GM23338 (cell line): ENCODE data around the gene NECTIN3. TPM values are rescaled to one million over a fixed set of nuclear protein-coding genes. Genes with fewer than 3 reads are reported as not detected.

Experiments used
- ATAC-seq: fragments of 200-7000 bp; cut with Tn5 transposase; 3 replicates; pipeline ENCODE4 v1.9.1; 2020
- DNase-seq: peaks from one replicate; pipeline ENCODE4 v3.0.0-alpha.2; 2015; ENCODE audit warnings: low spot score
- H2AFZ ChIP-seq: fragments of 200-600 bp; sonication (generic); 2 replicates; pipeline ENCODE4 v1.8.0; 2016; ENCODE audit warnings: antibody characterized with exemption, mild to moderate bottlenecking, moderate library complexity
- H3F3A ChIP-seq: fragments of 200-600 bp; sonication (generic); replicated peaks from 2 replicates; pipeline ENCODE4 v1.8.0; 2017; ENCODE audit warnings: antibody characterized with exemption, mixed run types, low read depth
- H3K27ac ChIP-seq: fragments of 200-600 bp; sonication (generic); 2 replicates; pipeline ENCODE4 v1.6.1; 2016; ENCODE audit warnings: low read depth
- H3K27me3 ChIP-seq: fragments of 200-600 bp; sonication (generic); 2 replicates; pipeline ENCODE4 v1.8.0; 2016; ENCODE audit warnings: mild to moderate bottlenecking, mixed run types, moderate library complexity; ENCODE audit not compliant: insufficient read depth
- H3K36me3 ChIP-seq: fragments of 200-600 bp; sonication (generic); 2 replicates; pipeline ENCODE4 v1.8.0; 2016; ENCODE audit warnings: mild to moderate bottlenecking; ENCODE audit not compliant: insufficient read depth
- H3K4me1 ChIP-seq: fragments of 200-600 bp; sonication (generic); 2 replicates; pipeline ENCODE4 v1.8.0; 2016; ENCODE audit warnings: mild to moderate bottlenecking, moderate library complexity; ENCODE audit not compliant: insufficient read depth
- H3K4me2 ChIP-seq: fragments of 200-600 bp; sonication (generic); 2 replicates; pipeline ENCODE4 v1.7.1; 2017; ENCODE audit warnings: mixed run types
- H3K4me3 ChIP-seq: fragments of 200-600 bp; sonication (generic); 2 replicates; pipeline ENCODE4 v1.6.1; 2016; ENCODE audit warnings: mixed run types
- H3K79me2 ChIP-seq: fragments of 200-600 bp; sonication (generic); replicated peaks from 2 replicates; pipeline ENCODE4 v1.8.0; 2017; ENCODE audit warnings: mild to moderate bottlenecking; ENCODE audit not compliant: insufficient read depth
- H3K9me2 ChIP-seq: fragments of 200-600 bp; sonication (generic); 2 replicates; pipeline ENCODE4 v1.8.0; 2017; ENCODE audit not compliant: insufficient read depth
- H4K20me1 ChIP-seq: fragments of 200-600 bp; sonication (generic); replicated peaks from 2 replicates; pipeline ENCODE4 v1.8.0; 2017; ENCODE audit warnings: mild to moderate bottlenecking; ENCODE audit not compliant: insufficient read depth
- H3K27ac Mint-ChIP-seq: 2 replicates; pipeline ENCODE4 v1.8.0; 2020; ENCODE audit warnings: inconsistent platforms, mild to moderate bottlenecking, moderate library complexity, mixed read lengths
- H3K27me3 Mint-ChIP-seq: 3 replicates; pipeline ENCODE4 v1.8.0; 2022; ENCODE audit warnings: low read depth, mild to moderate bottlenecking, moderate library complexity, mixed read lengths, inconsistent platforms; ENCODE audit not compliant: insufficient read depth, poor library complexity
- H3K36me3 Mint-ChIP-seq: 3 replicates; pipeline ENCODE4 v1.8.0; 2021; ENCODE audit warnings: low read depth, mild to moderate bottlenecking, inconsistent platforms, moderate library complexity, mixed read lengths
- H3K4me1 Mint-ChIP-seq: 3 replicates; pipeline ENCODE4 v1.8.0; 2020; ENCODE audit warnings: mild to moderate bottlenecking, inconsistent platforms, mixed read lengths
- H3K4me3 Mint-ChIP-seq: 3 replicates; pipeline ENCODE4 v1.8.0; 2021; ENCODE audit warnings: moderate library complexity, mild to moderate bottlenecking, inconsistent platforms, mixed read lengths
- H3K9me3 Mint-ChIP-seq: 3 replicates; pipeline ENCODE4 v1.8.0; 2020; ENCODE audit warnings: moderate library complexity, mild to moderate bottlenecking, inconsistent platforms, mixed read lengths
- CREB1 ChIP-seq: fragments of 250-450 bp; sonication (Bioruptor Pico); IDR thresholded peaks from 2 replicates; pipeline ENCODE4 v1.5.0; 2020; ENCODE audit warnings: low read depth, mild to moderate bottlenecking, moderate library complexity
- ETS1 ChIP-seq: IDR thresholded peaks from 2 replicates; pipeline ENCODE4 v1.6.1; 2016; ENCODE audit warnings: antibody characterized with exemption
- EZH2 ChIP-seq: fragments of 200-600 bp; sonication (generic); IDR thresholded peaks from one replicate; pipeline ENCODE4 v1.8.0; 2017; ENCODE audit warnings: antibody characterized with exemption, mild to moderate bottlenecking, low read depth; ENCODE audit not compliant: unreplicated experiment
- EZH2phosphoT487 ChIP-seq: fragments of 200-600 bp; sonication (generic); IDR thresholded peaks from one replicate; pipeline ENCODE4 v1.8.1; 2018; ENCODE audit warnings: antibody characterized with exemption; ENCODE audit not compliant: unreplicated experiment
- JUNB ChIP-seq: IDR thresholded peaks from one replicate; pipeline ENCODE4 v1.6.1; 2016; ENCODE audit warnings: antibody characterized with exemption; ENCODE audit not compliant: unreplicated experiment
- NANOG ChIP-seq: IDR thresholded peaks from 2 replicates; pipeline ENCODE4 v1.6.1; 2016; ENCODE audit warnings: antibody characterized with exemption, borderline replicate concordance
- POLR2AphosphoS5 ChIP-seq: IDR thresholded peaks from 2 replicates; pipeline ENCODE4 v1.6.1; 2016; ENCODE audit warnings: antibody characterized with exemption, low read depth
- REST ChIP-seq: IDR thresholded peaks from one replicate; pipeline ENCODE4 v1.6.1; 2018; ENCODE audit warnings: antibody characterized with exemption; ENCODE audit not compliant: unreplicated experiment
- STAT1 ChIP-seq: IDR thresholded peaks from one replicate; pipeline ENCODE4 v1.6.1; 2016; ENCODE audit warnings: antibody characterized with exemption; ENCODE audit not compliant: unreplicated experiment
- ZNF114 ChIP-seq: fragments of 250-450 bp; sonication (Bioruptor Pico); IDR thresholded peaks from 2 replicates; pipeline ENCODE4 v1.5.0; 2020; ENCODE audit warnings: mild to moderate bottlenecking, moderate library complexity
- ZNF331 ChIP-seq: fragments of 250-450 bp; sonication (Bioruptor Pico); IDR thresholded peaks from 2 replicates; pipeline ENCODE4 v1.5.0; 2020; ENCODE audit warnings: low read depth, mild to moderate bottlenecking, moderate library complexity
- ZNF462 ChIP-seq: fragments of 250-450 bp; sonication (Bioruptor Pico); IDR thresholded peaks from 2 replicates; pipeline ENCODE4 v1.5.0; 2020; ENCODE audit warnings: mild to moderate bottlenecking, moderate library complexity
- polyA plus RNA-seq: library from polyadenylated mRNA; unstranded; fragments of >200 nt; fragmentation: Nextera tagmentation; extraction: Ambion mirVana; gene quantifications from 2 replicates; pipeline ENCODE4 v1.2.1, GENCODE V29; 2016
- total RNA-seq: library from RNA; depleted of rRNA; stranded (reverse); fragments of >200 nt; shearing (Covaris generic); gene quantifications from 2 replicates; pipeline ENCODE4 v1.2.3, GENCODE V29; 2014
- TF ChIP-seq, protein P1 (sequence below), 2 experiments: fragments of 200-600 bp in 1 of 2; sonication (generic) in 1 of 2; conservative IDR thresholded peaks; 2 replicates each; pipeline versions ENCODE4 v1.5.1 to v1.6.1; 2016 to 2017; ENCODE audit warnings: antibody characterized with exemption in 2 of 2, low read depth in 2 of 2, mild to moderate bottlenecking in 2 of 2, moderate library complexity in 1 of 2

Gene NECTIN3
- total and polyA plus RNA-seq, 2 experiments from 2014 or later, result 16.0 to 48.2 TPM

DNA sequence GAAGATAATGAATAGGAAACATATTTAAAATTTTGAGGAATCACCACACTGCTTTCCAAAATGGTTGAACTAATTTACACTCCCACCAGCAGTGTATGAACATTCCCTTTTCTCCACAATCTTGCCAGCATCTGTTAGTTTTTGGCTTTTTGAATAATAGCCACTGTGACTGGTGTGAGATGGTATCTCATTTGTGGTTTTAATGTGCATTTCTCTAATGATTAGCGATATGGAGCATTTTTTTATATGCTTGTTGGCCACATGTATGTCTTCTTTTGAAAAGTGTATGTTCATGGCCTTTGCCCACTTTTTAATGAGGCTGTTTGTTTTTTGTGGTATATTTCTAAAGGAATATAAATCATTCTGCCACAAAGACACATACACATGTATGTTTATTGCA, 166.3 kb downstream of the NECTIN3 start:
- no peaks in the 10 kb centered on the region for H3F3A ChIP-seq
- no peak overlapping the region for H3K4me3 ChIP-seq
- H3K27me3 ChIP-seq, result no peaks in the 10 kb centered on the region
- no peak overlapping the region for H3K27ac ChIP-seq
- no peaks in the 10 kb centered on the region for H3K36me3 ChIP-seq
- Mint-ChIP-seq H3K27me3 (no peaks in the 10 kb centered on the region), H3K4me3 (no peak overlapping the region), H3K36me3 (peaks cover 4% of the 10 kb centered on the region; the same call in 2 of the 3 replicates), H3K27ac (no peak overlapping the region), H3K9me3 (peaks cover 13% of the 10 kb centered on the region), H3K4me1 (no peaks in the 10 kb centered on the region)
- H4K20me1 ChIP-seq, result no peaks in the 10 kb centered on the region
- DNase-seq, result no peak
- no peak overlapping the region for H2AFZ ChIP-seq
- no peaks in the 10 kb centered on the region for H3K4me1 ChIP-seq
- ATAC-seq, result no peak
- no peaks in the 10 kb centered on the region for H3K79me2 ChIP-seq
- no peak overlapping the region for H3K4me2 ChIP-seq
- no peak for TF ChIP-seq EZH2
- no peak for TF ChIP-seq STAT1
- no peak for TF ChIP-seq REST
- no peak for TF ChIP-seq POLR2AphosphoS5
- no peak for TF ChIP-seq ZNF114 (CRISPR knock-in tag)
- TF ChIP-seq JUNB, result no peak
- no peak for TF ChIP-seq EZH2phosphoT487
- TF ChIP-seq ZNF462, result no peak
- TF ChIP-seq NANOG, result no peak
- no peak for TF ChIP-seq CREB1
- TF ChIP-seq, protein P1, sequence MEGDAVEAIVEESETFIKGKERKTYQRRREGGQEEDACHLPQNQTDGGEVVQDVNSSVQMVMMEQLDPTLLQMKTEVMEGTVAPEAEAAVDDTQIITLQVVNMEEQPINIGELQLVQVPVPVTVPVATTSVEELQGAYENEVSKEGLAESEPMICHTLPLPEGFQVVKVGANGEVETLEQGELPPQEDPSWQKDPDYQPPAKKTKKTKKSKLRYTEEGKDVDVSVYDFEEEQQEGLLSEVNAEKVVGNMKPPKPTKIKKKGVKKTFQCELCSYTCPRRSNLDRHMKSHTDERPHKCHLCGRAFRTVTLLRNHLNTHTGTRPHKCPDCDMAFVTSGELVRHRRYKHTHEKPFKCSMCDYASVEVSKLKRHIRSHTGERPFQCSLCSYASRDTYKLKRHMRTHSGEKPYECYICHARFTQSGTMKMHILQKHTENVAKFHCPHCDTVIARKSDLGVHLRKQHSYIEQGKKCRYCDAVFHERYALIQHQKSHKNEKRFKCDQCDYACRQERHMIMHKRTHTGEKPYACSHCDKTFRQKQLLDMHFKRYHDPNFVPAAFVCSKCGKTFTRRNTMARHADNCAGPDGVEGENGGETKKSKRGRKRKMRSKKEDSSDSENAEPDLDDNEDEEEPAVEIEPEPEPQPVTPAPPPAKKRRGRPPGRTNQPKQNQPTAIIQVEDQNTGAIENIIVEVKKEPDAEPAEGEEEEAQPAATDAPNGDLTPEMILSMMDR (conservative IDR thresholded peaks at IDR 0.05; ENCODE audit: low read depth in 2 of 2), result no peak
- TF ChIP-seq ZNF331 (CRISPR knock-in tag), result no peak
- TF ChIP-seq ETS1, result no peak
- peaks cover 23% of the 10 kb centered on the region for H3K9me2 ChIP-seq
